Measurements from ENCODE around the gene EMCN.

Gene EMCN

DNA sequence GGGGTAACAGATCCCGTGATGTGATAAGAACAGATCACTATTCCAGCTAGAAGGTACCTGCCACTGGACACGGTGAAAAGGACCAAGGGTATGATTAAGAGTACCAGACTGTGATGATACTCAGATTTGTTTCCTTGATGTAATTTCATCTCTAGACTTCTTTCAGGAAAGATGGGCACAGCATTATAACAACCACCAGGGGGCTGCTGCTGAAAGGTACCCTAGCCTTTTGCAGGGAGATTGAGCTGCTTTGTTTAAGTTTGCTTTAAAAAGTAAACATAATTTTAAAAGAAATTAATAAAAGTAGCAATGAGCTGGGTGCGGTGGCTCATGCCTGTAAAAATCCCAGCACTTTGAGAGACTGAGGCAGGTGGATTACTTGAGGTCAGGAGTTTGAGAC lies 145.4 kb downstream of the EMCN start:
- H3K36me3 ChIP-seq (ENCODE audit: insufficient read depth) = no peaks in the 10 kb centered on the region

DNA sequence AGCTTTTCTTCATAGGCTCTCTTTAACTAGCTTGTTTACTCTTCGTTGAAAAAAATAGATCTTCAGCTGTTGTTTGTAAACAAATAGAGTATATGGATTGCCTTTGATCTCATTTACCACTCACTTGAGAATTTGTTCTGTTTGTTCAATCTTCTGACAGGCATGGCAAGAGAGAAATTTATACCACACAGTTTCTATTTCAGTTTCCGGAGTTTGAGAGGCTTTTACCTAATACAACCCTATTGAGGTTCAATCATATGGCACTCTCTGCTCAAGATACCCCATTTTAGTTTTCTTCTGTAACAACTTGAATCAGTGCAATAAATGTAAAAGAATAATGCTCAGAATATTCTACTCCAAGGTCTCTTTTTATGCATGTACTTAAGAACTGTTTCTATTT lies 148.0 kb downstream of the EMCN start:
- Histone ChIP-seq H3K27ac (no peak overlapping the region), H3K36me3 (ENCODE audit: insufficient read depth) (no peaks in the 10 kb centered on the region), H3K9ac (no peak overlapping the region), H2AFZ (ENCODE audit: low read depth) (no peak overlapping the region), H3K4me1 (ENCODE audit: low read depth, poor library complexity, severe bottlenecking) (peaks cover 14% of the 10 kb centered on the region), H3K79me2 (ENCODE audit: insufficient read depth, low read depth) (no peaks in the 10 kb centered on the region), H4K20me1 (ENCODE audit: insufficient read depth) (no peaks in the 10 kb centered on the region), H3K4me2 (no peak overlapping the region), H3K27me3 (ENCODE audit: insufficient read depth, low read depth) (no peaks in the 10 kb centered on the region), H3K4me3 (IDR thresholded peaks at IDR 0.05; ENCODE audit: insufficient read depth, low read depth, low read length) (no peak overlapping the region)
- no peak for TF ChIP-seq CTCF (conservative IDR thresholded peaks at IDR 0.05; ENCODE audit: low read depth, low read length)

More for the DNA sequence above, 145.4 kb downstream of the EMCN start:
- Histone ChIP-seq H3K4me3 (IDR thresholded peaks at IDR 0.05; ENCODE audit: insufficient read depth, low read depth, low read length) (no peak overlapping the region), H3K4me1 (ENCODE audit: low read depth, poor library complexity, severe bottlenecking) (peaks cover 14% of the 10 kb centered on the region), H3K27me3 (ENCODE audit: insufficient read depth, low read depth) (no peaks in the 10 kb centered on the region), H3K9ac (no peak overlapping the region), H4K20me1 (ENCODE audit: insufficient read depth) (no peaks in the 10 kb centered on the region), H2AFZ (ENCODE audit: low read depth) (no peak overlapping the region), H3K4me2 (no peak overlapping the region), H3K79me2 (ENCODE audit: insufficient read depth, low read depth) (no peaks in the 10 kb centered on the region), H3K27ac (no peak overlapping the region)
- peak; percentile 61 for TF ChIP-seq CTCF (conservative IDR thresholded peaks at IDR 0.05; ENCODE audit: low read depth, low read length)

DNA sequence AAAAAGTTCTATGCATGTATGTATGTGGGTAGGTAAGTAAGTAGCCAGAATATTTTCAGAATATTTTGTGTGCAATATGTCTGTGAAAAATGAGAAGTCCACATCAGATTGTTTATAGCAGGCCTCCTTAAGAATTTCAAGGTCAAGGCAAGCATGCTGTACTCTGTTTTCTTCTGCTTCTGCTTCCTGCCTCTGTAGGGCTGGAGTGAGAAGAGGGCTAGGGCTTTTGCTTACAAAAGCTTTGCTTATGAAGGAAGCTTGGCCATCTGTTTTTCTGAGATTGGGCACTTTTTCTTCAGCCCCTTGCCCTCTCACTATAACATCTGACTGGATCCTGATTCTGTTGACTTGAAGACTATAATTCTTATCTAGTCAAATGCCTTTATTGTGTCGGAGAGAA lies 150.4 kb downstream of the EMCN start:
- H3K27ac ChIP-seq = no peak overlapping the region
- no peaks in the 10 kb centered on the region for H3K27me3 ChIP-seq (ENCODE audit: insufficient read depth, low read depth)
- H2AFZ ChIP-seq (ENCODE audit: low read depth) = no peak overlapping the region
- H3K4me1 ChIP-seq (ENCODE audit: low read depth, poor library complexity, severe bottlenecking) = peaks cover 14% of the 10 kb centered on the region
- no peak for TF ChIP-seq CTCF (conservative IDR thresholded peaks at IDR 0.05; ENCODE audit: low read depth, low read length)
- H3K4me2 ChIP-seq = no peak overlapping the region
- H3K9ac ChIP-seq = no peak overlapping the region
- H4K20me1 ChIP-seq (ENCODE audit: insufficient read depth) = no peaks in the 10 kb centered on the region
- H3K79me2 ChIP-seq (ENCODE audit: insufficient read depth, low read depth) = no peaks in the 10 kb centered on the region
- no peaks in the 10 kb centered on the region for H3K36me3 ChIP-seq (ENCODE audit: insufficient read depth)
- no peak overlapping the region for H3K4me3 ChIP-seq (IDR thresholded peaks at IDR 0.05; ENCODE audit: insufficient read depth, low read depth, low read length)

DNA sequence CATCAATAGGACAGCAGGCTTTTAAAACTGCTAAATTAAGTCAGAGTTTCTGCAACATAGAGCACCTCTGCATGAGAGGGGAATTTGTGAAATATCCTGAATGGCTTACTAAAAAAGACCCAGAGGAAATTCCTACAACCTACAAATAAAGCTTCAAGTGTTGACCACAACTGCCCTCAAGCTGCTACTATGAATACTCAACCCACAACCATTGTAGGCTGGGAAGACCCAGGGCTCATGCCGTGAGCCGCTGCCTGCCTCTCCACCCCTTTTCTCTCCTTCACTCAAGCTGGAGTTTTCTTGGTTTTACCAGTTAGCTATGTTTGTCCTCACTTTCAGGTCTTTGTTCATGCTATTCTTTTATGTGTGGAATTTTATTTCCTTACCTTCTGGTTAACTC lies 151.6 kb downstream of the EMCN start:
- Histone ChIP-seq H3K27ac (no peak overlapping the region), H3K27me3 (ENCODE audit: insufficient read depth, low read depth) (no peaks in the 10 kb centered on the region), H3K79me2 (ENCODE audit: insufficient read depth, low read depth) (no peaks in the 10 kb centered on the region), H3K4me1 (ENCODE audit: low read depth, poor library complexity, severe bottlenecking) (peaks cover 14% of the 10 kb centered on the region), H3K4me2 (no peak overlapping the region), H2AFZ (ENCODE audit: low read depth) (no peak overlapping the region), H3K4me3 (IDR thresholded peaks at IDR 0.05; ENCODE audit: insufficient read depth, low read depth, low read length) (no peak overlapping the region), H4K20me1 (ENCODE audit: insufficient read depth) (no peaks in the 10 kb centered on the region), H3K36me3 (ENCODE audit: insufficient read depth) (no peaks in the 10 kb centered on the region), H3K9ac (no peak overlapping the region)
- TF ChIP-seq CTCF (conservative IDR thresholded peaks at IDR 0.05; ENCODE audit: low read depth, low read length) = no peak

All from KMS-11 (cell line).